DND-41 (cell line): ENCODE measurements around the gene ACTA2.

ENCODE experiments used
- ATAC-seq: fragments of 200-7000 bp; cut with Tn5 transposase; 3 replicates; pipeline ENCODE4 v1.9.1; 2021; ENCODE audit warnings: low read depth; ENCODE audit not compliant: insufficient read depth
- DNase-seq: peaks from one replicate; pipeline ENCODE4 v3.0.0-alpha.2; 2020
- H2AFZ ChIP-seq: 2 replicates; pipeline ENCODE4 v1.6.0; 2012; ENCODE audit warnings: low read depth, low read length
- H3K27ac ChIP-seq: 2 replicates; pipeline ENCODE4 v1.5.1; 2012; ENCODE audit warnings: low read length, inconsistent platforms
- H3K27me3 ChIP-seq: fragments of 200-600 bp; sonication (generic); 2 replicates; pipeline ENCODE4 v1.6.0; 2012; ENCODE audit warnings: low read length, mild to moderate bottlenecking, inconsistent platforms; ENCODE audit not compliant: insufficient read depth, poor library complexity
- H3K36me3 ChIP-seq: 2 replicates; pipeline ENCODE4 v1.5.1; 2012; ENCODE audit warnings: low read length, inconsistent platforms; ENCODE audit not compliant: insufficient read depth
- H3K4me1 ChIP-seq: 2 replicates; pipeline ENCODE4 v1.5.1; 2012; ENCODE audit warnings: mild to moderate bottlenecking, low read length; ENCODE audit not compliant: insufficient read depth
- H3K4me2 ChIP-seq: 2 replicates; pipeline ENCODE4 v1.6.0; 2012; ENCODE audit warnings: mild to moderate bottlenecking, moderate library complexity, low read length, inconsistent platforms; ENCODE audit not compliant: insufficient read depth
- H3K4me3 ChIP-seq, 2 experiments: fragments of 200-600 bp in 1 of 2; shearing (Covaris generic) in 1 of 2; 2 replicates each; pipeline ENCODE4 v1.5.1; 2012 to 2016; ENCODE audit warnings: inconsistent platforms in 2 of 2, low read length in 2 of 2, mild to moderate bottlenecking in 2 of 2, low read depth in 1 of 2, moderate library complexity in 1 of 2
- H3K79me2 ChIP-seq: 2 replicates; pipeline ENCODE4 v1.6.0; 2012; ENCODE audit warnings: low read length, inconsistent platforms; ENCODE audit not compliant: insufficient read depth
- H3K9ac ChIP-seq: 2 replicates; pipeline ENCODE4 v1.6.0; 2012; ENCODE audit warnings: low read depth, mild to moderate bottlenecking, inconsistent platforms, low read length, moderate library complexity
- H3K9me3 ChIP-seq: 2 replicates; pipeline ENCODE4 v1.5.1; 2012; ENCODE audit warnings: low read length, moderate library complexity, mild to moderate bottlenecking, inconsistent platforms; ENCODE audit not compliant: insufficient read depth, severe bottlenecking
- H4K20me1 ChIP-seq: 2 replicates; pipeline ENCODE4 v1.6.0; 2012; ENCODE audit warnings: low read length; ENCODE audit not compliant: insufficient read depth
- CTCF ChIP-seq: IDR thresholded peaks from 2 replicates; pipeline ENCODE4 v1.5.1; 2012; ENCODE audit warnings: borderline replicate concordance, low read length, moderate library complexity, mild to moderate bottlenecking; ENCODE audit not compliant: poor library complexity, severe bottlenecking; ENCODE audit errors: extremely low read depth
- EZH2 ChIP-seq: IDR thresholded peaks from 3 replicates; pipeline ENCODE4 v1.6.1; 2012; ENCODE audit warnings: borderline replicate concordance, low read depth, mild to moderate bottlenecking, moderate library complexity, low read length, inconsistent platforms; ENCODE audit not compliant: severe bottlenecking

The ACTA2 gene

DNA sequence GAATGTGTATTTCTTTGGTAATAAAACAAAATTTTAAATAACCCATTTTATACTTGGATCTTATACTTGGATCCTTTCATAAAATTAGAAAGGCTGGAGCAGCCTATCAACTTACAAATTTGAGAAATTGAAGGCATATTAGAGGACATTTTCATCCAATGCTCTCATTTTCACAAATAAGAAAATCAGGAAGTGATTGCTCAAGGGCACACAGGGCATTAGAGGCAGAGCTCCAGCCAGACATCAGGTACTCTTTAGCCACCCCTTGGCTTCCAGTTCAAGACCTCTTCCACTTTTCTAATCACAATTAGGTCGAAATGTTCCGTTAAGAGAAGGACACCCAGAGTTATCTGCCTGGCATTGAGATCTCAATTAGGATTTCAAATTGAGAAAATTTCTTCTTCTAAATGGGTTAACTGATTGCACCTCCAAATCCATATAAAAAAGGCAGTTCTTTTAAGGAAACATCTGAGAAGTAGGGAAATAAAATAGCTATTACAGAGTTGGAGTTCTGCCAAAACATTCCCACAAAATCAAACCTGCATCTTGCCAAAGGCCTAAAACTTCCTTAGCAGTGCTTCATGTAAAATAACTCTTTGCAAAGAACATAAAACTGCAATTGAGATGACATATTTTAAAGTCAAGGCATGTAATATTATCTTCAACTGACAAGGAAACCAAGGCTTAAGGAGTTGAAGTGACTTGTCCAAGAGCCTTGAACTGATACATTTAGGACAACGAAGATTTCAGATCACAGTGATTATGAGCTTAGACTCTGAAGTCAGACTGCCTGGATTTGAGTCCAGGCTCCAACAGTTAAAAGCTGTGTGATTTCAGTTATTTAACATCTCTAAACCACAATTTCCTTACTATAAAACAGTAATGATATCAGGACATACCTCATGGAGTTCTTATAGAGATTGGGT is 2.4 kb downstream of the ACTA2 start:
- Histone ChIP-seq H2AFZ (no peak overlapping the region), H4K20me1 (no peaks in the 10 kb centered on the region), H3K4me2 (no peak overlapping the region), H3K9me3 (no peaks in the 10 kb centered on the region), H3K27ac (no peak overlapping the region), H3K9ac (no peak overlapping the region), H3K79me2 (no peaks in the 10 kb centered on the region), H3K4me1 (no peaks in the 10 kb centered on the region), H3K36me3 (no peaks in the 10 kb centered on the region), H3K27me3 (no peaks in the 10 kb centered on the region), H3K4me3 (no peak overlapping the region)
- DNase-seq (no peak), ATAC-seq (no peak)
- no peak for TF ChIP-seq EZH2
- TF ChIP-seq CTCF = no peak

DNA sequence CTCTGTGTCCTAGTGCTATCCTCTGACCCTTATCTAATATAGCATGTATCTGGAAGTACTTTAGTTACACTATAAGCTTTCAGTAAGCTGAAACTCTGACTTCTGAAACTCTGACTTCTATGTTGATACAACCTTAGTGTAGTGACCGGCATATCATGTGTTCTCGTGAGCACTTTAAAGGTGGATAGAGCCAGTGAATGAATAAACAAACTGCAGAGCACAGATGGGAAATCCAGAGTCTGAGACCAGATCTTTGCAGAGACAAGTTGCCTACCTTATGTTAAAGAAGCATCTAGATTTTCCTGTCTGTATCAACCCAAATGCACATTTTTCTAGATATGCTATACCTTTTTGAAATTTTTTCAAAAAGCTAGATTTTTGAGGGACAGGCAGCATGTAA is 3.5 kb downstream of the ACTA2 start:
- Histone ChIP-seq H3K36me3 (no peaks in the 10 kb centered on the region), H3K79me2 (no peaks in the 10 kb centered on the region), H3K27me3 (no peaks in the 10 kb centered on the region), H3K9ac (no peak overlapping the region), H4K20me1 (no peaks in the 10 kb centered on the region), H3K27ac (no peak overlapping the region), H3K4me1 (no peaks in the 10 kb centered on the region), H3K4me2 (no peak overlapping the region), H3K9me3 (no peaks in the 10 kb centered on the region), H2AFZ (no peak overlapping the region), H3K4me3 (no peak overlapping the region)
- ATAC-seq (no peak), DNase-seq (no peak)
- TF ChIP-seq CTCF (no peak), EZH2 (no peak)

- no peak for TF ChIP-seq EZH2
- no peak for TF ChIP-seq CTCF
- H3K9ac ChIP-seq = no peak overlapping the region
- no peaks in the 10 kb centered on the region for H4K20me1 ChIP-seq
- H3K4me2 ChIP-seq = no peak overlapping the region
- H3K9me3 ChIP-seq = no peaks in the 10 kb centered on the region
- H2AFZ ChIP-seq = no peak overlapping the region
- no peak overlapping the region for H3K4me3 ChIP-seq
- ATAC-seq (no peak), DNase-seq (no peak)
- H3K79me2 ChIP-seq = no peaks in the 10 kb centered on the region
- no peaks in the 10 kb centered on the region for H3K36me3 ChIP-seq
- H3K27me3 ChIP-seq = no peaks in the 10 kb centered on the region
- H3K27ac ChIP-seq = no peak overlapping the region
- no peaks in the 10 kb centered on the region for H3K4me1 ChIP-seq
Observed at GRCh38 chr10:88946965-88947590, 5.5 kb downstream of the ACTA2 start.
